Osteoblast (primary cell): ENCODE measurements around the gene PELO. TPM values are rescaled to one million over a fixed set of nuclear protein-coding genes. Genes with fewer than 3 reads are reported as not detected.
A peak's percentile ranks its signal among the peaks of the same experiment; 100 is the strongest.
"Not testable (repeated sequence)": the region's sequence is repeated elsewhere in the genome, so short reads cannot be mapped to it uniquely, and the experiment has no call there.

Experiments used
- DNase-seq: peaks from one replicate; pipeline ENCODE4 v3.0.0; 2011; ENCODE audit warnings: low spot score, mixed read lengths; ENCODE audit not compliant: insufficient read length; ENCODE audit errors: missing footprints
- H2AFZ ChIP-seq: 2 replicates; pipeline ENCODE4 v1.6.0; 2011; ENCODE audit warnings: mild to moderate bottlenecking, low read length
- H3K27ac ChIP-seq: 2 replicates; pipeline ENCODE4 v1.5.1; 2011; ENCODE audit warnings: mild to moderate bottlenecking, low read depth, low read length, moderate library complexity
- H3K27me3 ChIP-seq: 2 replicates; pipeline ENCODE4 v1.6.0; 2012; ENCODE audit warnings: mild to moderate bottlenecking, control low read depth, inconsistent platforms, low read length, moderate library complexity; ENCODE audit not compliant: insufficient read depth
- H3K36me3 ChIP-seq: 2 replicates; pipeline ENCODE4 v1.5.1; 2011; ENCODE audit warnings: mild to moderate bottlenecking, low read length, control low read depth, moderate library complexity; ENCODE audit not compliant: insufficient read depth
- H3K4me1 ChIP-seq: 2 replicates; pipeline ENCODE4 v1.5.1; 2011; ENCODE audit warnings: mild to moderate bottlenecking, low read length, control low read depth, moderate library complexity; ENCODE audit not compliant: insufficient read depth
- H3K4me2 ChIP-seq: 2 replicates; pipeline ENCODE4 v1.6.0; 2011; ENCODE audit warnings: mild to moderate bottlenecking, low read length; ENCODE audit not compliant: insufficient read depth
- H3K4me3 ChIP-seq: fragments of 200-600 bp; sonication (generic); 3 replicates; pipeline ENCODE4 v1.5.1; 2012; ENCODE audit warnings: mild to moderate bottlenecking, low read length, inconsistent platforms; ENCODE audit not compliant: insufficient read depth
- H3K79me2 ChIP-seq: 2 replicates; pipeline ENCODE4 v1.6.0; 2012; ENCODE audit warnings: mild to moderate bottlenecking, low read length, control low read depth, inconsistent platforms; ENCODE audit not compliant: insufficient read depth
- H3K9me3 ChIP-seq: 2 replicates; pipeline ENCODE4 v1.5.1; 2011; ENCODE audit warnings: low read depth, low read length, control low read depth
- H4K20me1 ChIP-seq: 2 replicates; pipeline ENCODE4 v1.6.0; 2012; ENCODE audit warnings: mild to moderate bottlenecking, low read length, control low read depth; ENCODE audit not compliant: insufficient read depth
- total RNA-seq: library from RNA; depleted of rRNA; stranded (reverse); fragments of >200 nt; gene quantifications from 2 replicates; pipeline ENCODE4 v1.2.3, GENCODE V29; 2012
- TF ChIP-seq, protein P1 (sequence below): IDR thresholded peaks from 2 replicates; pipeline ENCODE4 v1.5.1; 2011; ENCODE audit warnings: mild to moderate bottlenecking, low read depth, low read length, moderate library complexity; ENCODE audit errors: extremely low read depth

Gene PELO
- total RNA-seq, 1 donor: 21.4 TPM

GRCh38 chr5:52817818-52818217, 30.1 kb downstream of the PELO start:
- Histone ChIP-seq H2AFZ (no peak overlapping the region), H3K79me2 (no peaks in the 10 kb centered on the region), H4K20me1 (no peaks in the 10 kb centered on the region), H3K4me1 (peaks cover 12% of the 10 kb centered on the region), H3K4me2 (no peak overlapping the region), H3K9me3 (no peaks in the 10 kb centered on the region), H3K4me3 (no peak overlapping the region), H3K27ac (no peak overlapping the region), H3K36me3 (no peaks in the 10 kb centered on the region), H3K27me3 (no peaks in the 10 kb centered on the region)
- no peak for DNase-seq
- TF ChIP-seq, protein P1, sequence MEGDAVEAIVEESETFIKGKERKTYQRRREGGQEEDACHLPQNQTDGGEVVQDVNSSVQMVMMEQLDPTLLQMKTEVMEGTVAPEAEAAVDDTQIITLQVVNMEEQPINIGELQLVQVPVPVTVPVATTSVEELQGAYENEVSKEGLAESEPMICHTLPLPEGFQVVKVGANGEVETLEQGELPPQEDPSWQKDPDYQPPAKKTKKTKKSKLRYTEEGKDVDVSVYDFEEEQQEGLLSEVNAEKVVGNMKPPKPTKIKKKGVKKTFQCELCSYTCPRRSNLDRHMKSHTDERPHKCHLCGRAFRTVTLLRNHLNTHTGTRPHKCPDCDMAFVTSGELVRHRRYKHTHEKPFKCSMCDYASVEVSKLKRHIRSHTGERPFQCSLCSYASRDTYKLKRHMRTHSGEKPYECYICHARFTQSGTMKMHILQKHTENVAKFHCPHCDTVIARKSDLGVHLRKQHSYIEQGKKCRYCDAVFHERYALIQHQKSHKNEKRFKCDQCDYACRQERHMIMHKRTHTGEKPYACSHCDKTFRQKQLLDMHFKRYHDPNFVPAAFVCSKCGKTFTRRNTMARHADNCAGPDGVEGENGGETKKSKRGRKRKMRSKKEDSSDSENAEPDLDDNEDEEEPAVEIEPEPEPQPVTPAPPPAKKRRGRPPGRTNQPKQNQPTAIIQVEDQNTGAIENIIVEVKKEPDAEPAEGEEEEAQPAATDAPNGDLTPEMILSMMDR: no peak

DNA sequence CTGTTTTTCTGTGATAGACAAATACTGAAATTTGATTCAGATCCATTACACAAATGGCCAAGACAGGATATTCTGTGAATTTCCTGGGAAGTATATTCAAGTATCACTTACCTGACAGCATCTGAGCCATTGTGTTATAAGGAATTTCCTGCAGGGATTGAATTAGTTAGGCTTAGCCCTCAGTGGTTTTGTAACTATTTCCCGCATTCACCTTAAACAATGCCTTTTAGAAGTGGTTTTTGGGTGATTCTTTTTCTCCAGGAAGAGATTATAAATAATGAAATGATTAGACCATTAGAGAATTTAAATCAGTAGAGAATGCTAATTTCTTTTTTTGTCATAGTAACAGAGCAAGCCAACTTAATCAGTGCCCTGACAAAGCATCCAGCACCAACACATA, 30.6 kb downstream of the PELO start:
- Histone ChIP-seq H3K36me3 (no peaks in the 10 kb centered on the region), H3K27ac (no peak overlapping the region), H2AFZ (no peak overlapping the region), H3K79me2 (no peaks in the 10 kb centered on the region), H3K9me3 (no peaks in the 10 kb centered on the region), H3K27me3 (no peaks in the 10 kb centered on the region), H4K20me1 (no peaks in the 10 kb centered on the region), H3K4me1 (peaks cover 12% of the 10 kb centered on the region), H3K4me2 (no peak overlapping the region), H3K4me3 (no peak overlapping the region)
- TF ChIP-seq, protein P1: no peak
- no peak for DNase-seq

- H3K4me3 ChIP-seq, H3K4me2 ChIP-seq, H4K20me1 ChIP-seq, H3K27me3 ChIP-seq, H3K79me2 ChIP-seq, H3K36me3 ChIP-seq, H3K27ac ChIP-seq, H2AFZ ChIP-seq, DNase-seq, H3K9me3 ChIP-seq, H3K4me1 ChIP-seq: not testable (repeated sequence)
These were observed 31.1 kb downstream of the PELO start for GRCh38 chr5:52818807-52819206.

GRCh38 chr5:52821901-52822300, 34.2 kb downstream of the PELO start:
- Histone ChIP-seq H3K27me3 (no peaks in the 10 kb centered on the region), H3K4me2 (peak overlapping the region; percentile 5), H4K20me1 (no peaks in the 10 kb centered on the region), H3K36me3 (no peaks in the 10 kb centered on the region), H3K9me3 (no peaks in the 10 kb centered on the region), H3K4me3 (no peak overlapping the region), H3K4me1 (peaks cover 3% of the 10 kb centered on the region), H2AFZ (peak overlapping the region; percentile 45), H3K27ac (no peak overlapping the region), H3K79me2 (no peaks in the 10 kb centered on the region)
- DNase-seq: no peak
- TF ChIP-seq, protein P1: no peak
